Tibial artery (tissue), 4 donors: ENCODE measurements around the gene DHRS7.

Experiments
- DNase-seq, 2 donors: peaks; one replicate each; pipeline ENCODE4 v3.0.0-alpha.2; 2019
- H3K27ac ChIP-seq, 2 donors: fragments of 200-600 bp; sonication (generic) in 1 of 2; 1 replicate in 1 of 2; 2 replicates in 1 of 2; pipeline ENCODE4 v1.5.1; 2018 to 2019; ENCODE audit warnings: mild to moderate bottlenecking in 1 of 2
- H3K27me3 ChIP-seq, 2 donors: fragments of 200-600 bp; sonication (generic) in 1 of 2; one replicate each; pipeline versions ENCODE4 v1.5.1 to v1.6.0; 2016 to 2019
- H3K36me3 ChIP-seq, 3 donors: fragments of 200-600 bp; sonication (generic) in 2 of 3; one replicate each; pipeline ENCODE4 v1.5.1; 2016 to 2019; ENCODE audit warnings: mild to moderate bottlenecking in 2 of 3
- H3K4me1 ChIP-seq, 4 donors: fragments of 200-600 bp; sonication (generic) in 2 of 4; 1 replicate in 3 of 4; 2 replicates in 1 of 4; pipeline ENCODE4 v1.5.1; 2016 to 2019
- H3K4me3 ChIP-seq, 2 donors: fragments of 200-600 bp; sonication (generic) in 1 of 2; 1 replicate in 1 of 2; 2 replicates in 1 of 2; pipeline ENCODE4 v1.5.1; 2018 to 2019; ENCODE audit warnings: mild to moderate bottlenecking in 2 of 2
- H3K9me3 ChIP-seq, 3 donors: fragments of 200-600 bp; sonication (generic) in 1 of 3; one replicate each; pipeline ENCODE4 v1.5.1; 2016 to 2019
- intact Hi-C: fragments of 100-400 bp; cut with DNase I; formaldehyde crosslinking; loops from one replicate; pipeline ENCODE4 v1.15.0; 2023; ENCODE audit warnings: low total_unique reads
- TF ChIP-seq, protein P1 (sequence below), 2 experiments: fragments of 200-600 bp in 1 of 2; fragments of 450-650 bp in 1 of 2; IDR thresholded peaks; one replicate each; pipeline ENCODE4 v1.5.1; 2017 to 2019; ENCODE audit warnings: antibody characterized with exemption in 2 of 2, mild to moderate bottlenecking in 1 of 2, moderate library complexity in 1 of 2

DHRS7 gene

DNA sequence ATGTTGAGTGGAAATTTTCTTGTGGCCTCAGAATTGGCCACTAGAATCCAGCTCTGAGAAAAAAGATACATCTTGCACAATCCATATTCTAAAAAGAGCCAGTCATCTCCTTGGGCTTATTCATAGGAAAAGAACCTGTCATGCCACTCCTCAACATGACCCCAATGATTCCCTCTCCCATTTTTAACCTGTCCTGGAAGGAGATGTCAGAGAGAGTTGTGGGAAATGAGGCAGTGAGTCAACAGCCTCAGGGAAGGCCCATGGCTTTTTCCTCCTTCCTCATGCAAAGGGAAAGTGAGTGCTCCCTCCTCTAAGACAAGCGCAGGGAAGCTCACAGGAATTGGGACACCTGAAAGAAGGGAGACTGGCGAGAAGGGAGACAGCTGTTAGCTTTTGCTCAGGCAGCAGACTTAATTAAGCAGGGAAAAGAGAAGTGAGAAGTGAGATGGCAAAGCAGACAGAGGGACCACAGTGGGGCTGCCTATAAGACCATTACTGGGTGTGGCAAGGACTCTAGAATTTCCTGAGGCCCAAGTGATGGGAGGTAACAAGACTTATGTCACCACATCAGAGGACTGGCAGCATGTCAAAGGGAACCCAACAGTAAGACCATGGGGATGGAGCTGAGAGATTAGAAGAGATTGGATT is 10.2 kb upstream of the DHRS7 start:
- DNase-seq, result no peak
- TF ChIP-seq, protein P1, sequence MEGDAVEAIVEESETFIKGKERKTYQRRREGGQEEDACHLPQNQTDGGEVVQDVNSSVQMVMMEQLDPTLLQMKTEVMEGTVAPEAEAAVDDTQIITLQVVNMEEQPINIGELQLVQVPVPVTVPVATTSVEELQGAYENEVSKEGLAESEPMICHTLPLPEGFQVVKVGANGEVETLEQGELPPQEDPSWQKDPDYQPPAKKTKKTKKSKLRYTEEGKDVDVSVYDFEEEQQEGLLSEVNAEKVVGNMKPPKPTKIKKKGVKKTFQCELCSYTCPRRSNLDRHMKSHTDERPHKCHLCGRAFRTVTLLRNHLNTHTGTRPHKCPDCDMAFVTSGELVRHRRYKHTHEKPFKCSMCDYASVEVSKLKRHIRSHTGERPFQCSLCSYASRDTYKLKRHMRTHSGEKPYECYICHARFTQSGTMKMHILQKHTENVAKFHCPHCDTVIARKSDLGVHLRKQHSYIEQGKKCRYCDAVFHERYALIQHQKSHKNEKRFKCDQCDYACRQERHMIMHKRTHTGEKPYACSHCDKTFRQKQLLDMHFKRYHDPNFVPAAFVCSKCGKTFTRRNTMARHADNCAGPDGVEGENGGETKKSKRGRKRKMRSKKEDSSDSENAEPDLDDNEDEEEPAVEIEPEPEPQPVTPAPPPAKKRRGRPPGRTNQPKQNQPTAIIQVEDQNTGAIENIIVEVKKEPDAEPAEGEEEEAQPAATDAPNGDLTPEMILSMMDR (IDR thresholded peaks at IDR 0.05), result no peak
- H3K9me3 ChIP-seq, result no peaks in the 10 kb centered on the region
- H3K27me3 ChIP-seq, result no peaks in the 10 kb centered on the region
- peaks cover 0 to 8% (median 2%) of the 10 kb centered on the region in 4 donors for H3K4me1 ChIP-seq
- H3K27ac ChIP-seq, result no peak overlapping the region
- intact Hi-C loops, result no loop called here
- no peak overlapping the region for H3K4me3 ChIP-seq
- no peaks in the 10 kb centered on the region for H3K36me3 ChIP-seq

DNA sequence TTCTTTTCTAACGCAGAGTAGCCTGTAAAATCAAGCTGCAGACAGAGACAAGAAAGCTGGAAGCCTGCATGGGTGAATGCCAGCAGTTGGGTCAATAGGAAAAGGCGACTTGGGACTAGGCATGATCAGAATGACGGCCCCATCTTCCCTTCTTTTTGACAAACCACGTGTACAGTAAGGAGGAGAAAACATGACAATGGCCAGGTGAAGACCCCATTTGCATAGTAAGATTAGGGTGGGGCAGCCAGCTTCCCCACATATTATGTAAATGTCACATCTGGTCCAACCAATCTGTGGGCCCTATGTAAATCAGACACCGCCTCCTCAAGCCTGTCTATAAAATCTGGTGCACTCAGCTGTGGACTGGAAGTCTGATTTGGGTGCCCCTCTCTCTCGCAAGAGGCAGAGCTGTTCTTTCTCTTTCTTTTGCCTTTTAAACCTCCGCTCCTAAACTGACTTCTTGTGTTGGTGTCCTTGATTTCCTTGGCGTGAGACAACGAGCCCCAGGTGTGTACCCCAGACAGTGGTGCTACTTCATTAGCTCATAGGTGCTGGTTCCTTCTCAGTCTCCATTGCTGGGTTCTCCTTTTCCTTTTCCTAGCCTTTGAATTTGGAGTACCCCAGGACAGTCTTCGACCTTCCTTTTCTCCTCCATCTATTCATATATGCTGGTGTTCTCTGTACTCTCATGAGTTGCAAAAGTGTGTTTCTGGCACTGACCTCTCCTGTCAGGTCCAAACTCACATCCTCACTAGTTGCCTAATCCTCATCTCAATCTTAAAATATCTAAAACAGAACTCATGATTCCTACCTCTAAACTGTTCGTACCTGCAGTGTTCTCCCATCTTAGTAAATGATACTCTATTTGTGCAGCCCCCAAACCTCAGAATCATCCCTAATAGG is 9.4 kb upstream of the DHRS7 start:
- intact Hi-C loops, result no loop called here
- H3K27ac ChIP-seq, result no peak overlapping the region
- H3K4me3 ChIP-seq, result no peak overlapping the region
- no peaks in the 10 kb centered on the region for H3K27me3 ChIP-seq
- H3K9me3 ChIP-seq, result no peaks in the 10 kb centered on the region
- TF ChIP-seq, protein P1 (IDR thresholded peaks at IDR 0.05), result no peak
- H3K36me3 ChIP-seq, result no peaks in the 10 kb centered on the region
- H3K4me1 ChIP-seq, result peaks cover 0 to 6% (median 2%) of the 10 kb centered on the region in 4 donors
- DNase-seq, result no peak

DNA sequence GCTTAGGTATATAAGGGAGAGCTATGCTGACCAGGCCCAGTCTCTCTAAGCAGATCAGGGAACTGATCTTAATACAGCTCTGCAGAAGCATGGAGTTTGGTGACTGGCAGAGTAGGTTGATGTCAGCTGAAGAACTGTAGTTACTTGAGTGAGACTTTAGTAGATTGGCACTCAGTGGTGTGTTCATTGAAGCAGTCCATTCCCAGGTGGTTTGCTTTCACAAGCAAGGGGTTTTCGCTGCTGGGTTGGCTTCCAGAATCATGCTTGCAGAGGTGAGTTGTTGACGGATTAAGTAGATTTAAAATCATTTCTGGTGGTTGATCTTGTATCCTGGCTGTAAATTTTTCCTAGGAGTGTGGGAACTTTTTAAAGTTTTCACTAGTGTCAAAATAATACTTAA is 6.5 kb upstream of the DHRS7 start:
- TF ChIP-seq, protein P1 (IDR thresholded peaks at IDR 0.05), result no peak
- no peak for DNase-seq
- Histone ChIP-seq H3K9me3 (no peaks in the 10 kb centered on the region), H3K4me3 (no peak overlapping the region), H3K27ac (no peak overlapping the region), H3K27me3 (no peaks in the 10 kb centered on the region), H3K36me3 (no peaks in the 10 kb centered on the region), H3K4me1 (peaks cover 0 to under 1% (median 0%) of the 10 kb centered on the region in 4 donors)
- intact Hi-C loops, result no loop called here

DNA sequence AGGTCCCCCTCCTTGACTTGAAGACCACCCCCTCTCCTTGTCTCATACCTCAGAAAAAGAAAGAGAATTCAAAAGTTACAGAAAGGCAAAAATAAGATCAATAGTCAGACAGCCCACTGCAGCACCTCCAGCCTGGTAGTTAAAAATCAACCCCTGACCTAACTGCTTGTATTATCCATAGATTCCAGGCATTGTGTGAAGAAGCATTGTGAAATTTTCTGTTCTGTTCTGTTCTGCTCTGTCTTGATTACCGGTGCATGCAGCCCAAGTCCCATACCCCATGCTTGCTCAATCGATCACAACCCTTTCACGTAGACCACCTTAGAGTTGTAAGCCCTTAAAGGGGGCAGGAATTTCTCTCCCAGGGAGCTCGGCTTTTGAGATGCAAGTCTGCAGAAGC is 5.8 kb upstream of the DHRS7 start:
- TF ChIP-seq, protein P1 (IDR thresholded peaks at IDR 0.05), result no peak
- no peaks in the 10 kb centered on the region for H3K27me3 ChIP-seq
- intact Hi-C loops, result no loop called here
- no peaks in the 10 kb centered on the region for H3K9me3 ChIP-seq
- H3K4me3 ChIP-seq, result no peak overlapping the region
- H3K4me1 ChIP-seq, result peaks cover 0 to 8% (median 6%) of the 10 kb centered on the region in 4 donors
- DNase-seq, result no peak
- no peak overlapping the region for H3K27ac ChIP-seq
- H3K36me3 ChIP-seq, result no peaks in the 10 kb centered on the region

DNA sequence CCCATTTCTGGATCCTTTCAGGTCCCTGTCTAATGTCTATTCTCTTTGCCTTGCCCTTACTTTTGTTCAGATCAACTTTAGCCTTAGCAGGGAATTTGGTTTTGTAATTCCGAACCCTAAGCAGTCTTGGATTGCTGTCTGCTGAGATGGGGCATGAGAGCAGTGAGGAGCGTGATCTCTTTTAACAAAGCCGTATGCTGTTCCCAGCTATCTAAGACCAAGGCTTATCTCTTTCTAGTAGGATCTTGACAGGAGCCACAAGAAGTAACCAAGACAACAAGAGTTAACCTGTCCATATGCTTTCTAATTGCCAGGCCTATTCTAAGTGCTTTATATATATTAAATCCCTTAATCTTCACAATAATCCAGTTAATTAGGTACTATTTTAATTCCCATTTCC is 4.5 kb upstream of the DHRS7 start:
- H3K4me3 ChIP-seq, result no peak overlapping the region
- H3K36me3 ChIP-seq, result no peaks in the 10 kb centered on the region
- peaks cover 0 to 14% (median 11%) of the 10 kb centered on the region in 4 donors for H3K4me1 ChIP-seq
- no peak for DNase-seq
- TF ChIP-seq, protein P1 (IDR thresholded peaks at IDR 0.05), result no peak
- no peak overlapping the region for H3K27ac ChIP-seq
- intact Hi-C loops, result loop anchor here (10.0 kb wide), 1 partner anchor 75 kb away; the partner anchor contains the start of gene PPM1A
- no peaks in the 10 kb centered on the region for H3K9me3 ChIP-seq
- H3K27me3 ChIP-seq, result no peaks in the 10 kb centered on the region
